ENCODE results near the gene PRRC1.

DNA sequence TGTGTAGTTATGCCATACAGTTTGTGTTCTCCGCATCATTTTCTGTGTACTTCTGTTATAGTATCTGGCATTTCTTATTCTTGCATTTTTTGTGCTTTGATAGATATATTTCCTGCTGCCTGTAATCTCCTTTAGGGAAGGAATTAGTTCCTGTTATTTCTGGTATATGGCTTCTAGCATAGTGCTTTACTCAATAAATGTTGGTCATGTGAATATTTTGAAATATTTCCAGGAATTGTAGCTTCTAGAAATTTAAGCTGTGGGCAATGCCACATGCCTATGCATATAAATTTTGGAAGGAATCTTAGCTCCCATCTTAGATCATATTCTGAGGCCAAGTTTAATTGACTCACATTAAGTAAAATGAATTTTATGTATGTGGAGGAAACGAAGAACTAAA is 11.5 kb upstream of the PRRC1 start:
- TF ChIP-seq, protein P1, sequence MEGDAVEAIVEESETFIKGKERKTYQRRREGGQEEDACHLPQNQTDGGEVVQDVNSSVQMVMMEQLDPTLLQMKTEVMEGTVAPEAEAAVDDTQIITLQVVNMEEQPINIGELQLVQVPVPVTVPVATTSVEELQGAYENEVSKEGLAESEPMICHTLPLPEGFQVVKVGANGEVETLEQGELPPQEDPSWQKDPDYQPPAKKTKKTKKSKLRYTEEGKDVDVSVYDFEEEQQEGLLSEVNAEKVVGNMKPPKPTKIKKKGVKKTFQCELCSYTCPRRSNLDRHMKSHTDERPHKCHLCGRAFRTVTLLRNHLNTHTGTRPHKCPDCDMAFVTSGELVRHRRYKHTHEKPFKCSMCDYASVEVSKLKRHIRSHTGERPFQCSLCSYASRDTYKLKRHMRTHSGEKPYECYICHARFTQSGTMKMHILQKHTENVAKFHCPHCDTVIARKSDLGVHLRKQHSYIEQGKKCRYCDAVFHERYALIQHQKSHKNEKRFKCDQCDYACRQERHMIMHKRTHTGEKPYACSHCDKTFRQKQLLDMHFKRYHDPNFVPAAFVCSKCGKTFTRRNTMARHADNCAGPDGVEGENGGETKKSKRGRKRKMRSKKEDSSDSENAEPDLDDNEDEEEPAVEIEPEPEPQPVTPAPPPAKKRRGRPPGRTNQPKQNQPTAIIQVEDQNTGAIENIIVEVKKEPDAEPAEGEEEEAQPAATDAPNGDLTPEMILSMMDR (IDR thresholded peaks at IDR 0.05) = no peak
- TF ChIP-seq POLR2A (IDR thresholded peaks at IDR 0.05) = no peak

Measured in body of pancreas (tissue), 4 donors.